Gastroesophageal sphincter (tissue), 4 donors: Measurements from ENCODE around the gene TFG. TPM values are rescaled to one million over a fixed set of nuclear protein-coding genes. Genes with fewer than 3 reads are reported as not detected.

Source experiments
- ATAC-seq: fragments of 150-250 bp; one replicate; pipeline ENCODE4 v1.9.1; 2016; ENCODE audit warnings: mild to moderate bottlenecking, moderate library complexity
- H3K27ac ChIP-seq, 4 donors: fragments of 200-600 bp; sonication (generic) in 3 of 4; 1 replicate in 3 of 4; 2 replicates in 1 of 4; pipeline ENCODE4 v1.5.1; 2016 to 2019
- H3K27me3 ChIP-seq: fragments of 200-600 bp; sonication (generic); one replicate; pipeline ENCODE4 v1.5.1; 2019
- H3K36me3 ChIP-seq, 2 donors: fragments of 200-600 bp; sonication (generic); one replicate each; pipeline ENCODE4 v1.5.1; 2019; ENCODE audit warnings: control low read depth in 1 of 2
- H3K4me1 ChIP-seq, 3 donors: fragments of 200-600 bp; sonication (generic); 1 replicate in 2 of 3; 2 replicates in 1 of 3; pipeline ENCODE4 v1.5.1; 2016 to 2019; ENCODE audit warnings: control low read depth in 2 of 3
- H3K4me3 ChIP-seq, 2 donors: fragments of 200-600 bp; sonication (generic); one replicate each; pipeline ENCODE4 v1.5.1; 2019; ENCODE audit warnings: mild to moderate bottlenecking in 1 of 2, moderate library complexity in 1 of 2
- H3K9me3 ChIP-seq, 3 donors: fragments of 200-600 bp; sonication (generic); one replicate each; pipeline ENCODE4 v1.5.1; 2017 to 2019; ENCODE audit warnings: control low read depth in 2 of 3
- CTCF ChIP-seq, 4 experiments: fragments of 200-600 bp in 2 of 4; fragments of 450-650 bp in 2 of 4; sonication (generic) in 1 of 4; IDR thresholded peaks; one replicate each; pipeline ENCODE4 v1.5.1; 2017 to 2019; ENCODE audit warnings: antibody characterized with exemption in 4 of 4, mild to moderate bottlenecking in 2 of 4, moderate library complexity in 2 of 4
- EP300 ChIP-seq: sonication (generic); formaldehyde crosslinking; IDR thresholded peaks from one replicate; pipeline ENCODE4 v1.6.1; 2017; ENCODE audit warnings: antibody characterized with exemption, mild to moderate bottlenecking
- POLR2A ChIP-seq, 2 donors: fragments of 450-650 bp; IDR thresholded peaks; one replicate each; pipeline ENCODE4 v1.6.1; 2017; ENCODE audit warnings: antibody characterized with exemption in 2 of 2, mild to moderate bottlenecking in 2 of 2, moderate library complexity in 1 of 2
- POLR2AphosphoS5 ChIP-seq: sonication (generic); formaldehyde crosslinking; IDR thresholded peaks from one replicate; pipeline ENCODE4 v1.6.1; 2017; ENCODE audit warnings: antibody characterized with exemption
- WGBS, 2 donors: methylation state at CpG; one replicate each; pipeline ENCODE4 v1.1.5; 2018; ENCODE audit warnings: low coverage in 1 of 2; 5-methylcytosine and 5-hydroxymethylcytosine counted together
- total RNA-seq, 4 donors: library from RNA; depleted of rRNA; stranded (reverse); fragments of >200 nt; gene quantifications; one replicate each; pipeline ENCODE4 v1.1.0, GENCODE V29; 2016

Gene TFG
- total RNA-seq, 4 donors from 2014 or later = 61.9 to 72.7 (median 64.1) TPM

GRCh38 chr3:100798012-100798411 lies 88.7 kb downstream of the TFG start:
- Histone ChIP-seq H3K4me1 (peaks cover 0 to 17% (median 0%) of the 10 kb centered on the region in 3 donors), H3K27me3 (no peaks in the 10 kb centered on the region), H3K9me3 (no peaks in the 10 kb centered on the region), H3K27ac (no peak overlapping the region), H3K36me3 (peaks cover 0 to 7% of the 10 kb centered on the region in 2 donors), H3K4me3 (no peak overlapping the region)
- no peak for TF ChIP-seq POLR2A (IDR thresholded peaks at IDR 0.05)
- no peak for TF ChIP-seq CTCF (IDR thresholded peaks at IDR 0.05)
- TF ChIP-seq EP300 = no peak
- no peak for TF ChIP-seq POLR2AphosphoS5
- no peak for ATAC-seq
- 0 to 8% methylated on average over 1 of the region's 1 CpG for WGBS, 2 donors

Other genes with a start within 250 kb of the TFG start
- gene TMEM45A, start 216.9 kb upstream of the TFG start, total RNA-seq = 10 to 100 TPM in 3 of 4 donors, 1 to 10 TPM in 1; 8.9 to 18.4 (median 17.6) TPM
- gene ADGRG7, start 99.9 kb upstream of the TFG start, total RNA-seq = under 1 TPM in 1 of 4 donors, not detected in 3; 0.13 TPM